Endodermal cell (in vitro differentiated cells): Measurements from ENCODE around the gene TCIRG1. TPM values are rescaled to one million over a fixed set of nuclear protein-coding genes. Genes with fewer than 3 reads are reported as not detected.

Experiments
- DNase-seq: peaks from one replicate; pipeline ENCODE4 v3.0.0-alpha.2; 2017
- H3K27ac ChIP-seq: 2 replicates; pipeline ENCODE4 v1.5.1; 2013; ENCODE audit warnings: mild to moderate bottlenecking, low read depth, low read length, moderate library complexity
- H3K27me3 ChIP-seq: 2 replicates; pipeline ENCODE4 v1.6.1; 2013; ENCODE audit warnings: mild to moderate bottlenecking, low read length, moderate library complexity; ENCODE audit not compliant: insufficient read depth, control insufficient read depth, poor library complexity, severe bottlenecking
- H3K36me3 ChIP-seq: 2 replicates; pipeline ENCODE4 v1.7.0; 2013; ENCODE audit warnings: mild to moderate bottlenecking, low read length, moderate library complexity; ENCODE audit not compliant: control insufficient read depth, insufficient read depth
- H3K4me1 ChIP-seq: one replicate; pipeline ENCODE4 v1.7.0; 2013; ENCODE audit warnings: low read length; ENCODE audit not compliant: control insufficient read depth, insufficient read depth
- H3K4me3 ChIP-seq: 2 replicates; pipeline ENCODE4 v1.5.1; 2013; ENCODE audit warnings: mild to moderate bottlenecking, low read length, moderate library complexity
- H3K9ac ChIP-seq: 2 replicates; pipeline ENCODE4 v1.6.1; 2013; ENCODE audit warnings: mild to moderate bottlenecking, low read length, moderate library complexity; ENCODE audit not compliant: poor library complexity, severe bottlenecking; ENCODE audit errors: extremely low read depth
- H3K9me3 ChIP-seq: 2 replicates; pipeline ENCODE4 v1.6.1; 2013; ENCODE audit warnings: mild to moderate bottlenecking, low read length, moderate library complexity; ENCODE audit not compliant: control insufficient read depth
- H3K27ac Mint-ChIP-seq: 2 replicates; pipeline ENCODE4 v1.8.0; 2020; ENCODE audit warnings: mixed read lengths
- H3K27me3 Mint-ChIP-seq: 2 replicates; pipeline ENCODE4 v1.8.0; 2021; ENCODE audit warnings: mild to moderate bottlenecking, mixed read lengths; ENCODE audit not compliant: insufficient read depth
- H3K36me3 Mint-ChIP-seq: 2 replicates; pipeline ENCODE4 v1.8.0; 2020; ENCODE audit warnings: low read depth, mixed read lengths
- H3K4me1 Mint-ChIP-seq: 2 replicates; pipeline ENCODE4 v1.8.0; 2020; ENCODE audit warnings: mixed read lengths
- H3K4me3 Mint-ChIP-seq: 2 replicates; pipeline ENCODE4 v1.8.0; 2020; ENCODE audit warnings: mild to moderate bottlenecking, moderate library complexity, mixed read lengths
- H3K9me3 Mint-ChIP-seq: 2 replicates; pipeline ENCODE4 v1.8.0; 2020; ENCODE audit warnings: mild to moderate bottlenecking, mixed read lengths
- CTCF ChIP-seq: fragments of 200-600 bp; sonication (generic); conservative IDR thresholded peaks from 2 replicates; pipeline ENCODE4 v1.5.0; 2021; ENCODE audit warnings: antibody characterized with exemption, mild to moderate bottlenecking
- WGBS, 2 experiments: methylation state at CpG; one replicate each; pipeline versions ENCODE4 v1.1.5 to v1.1.7; 2013; ENCODE audit warnings: missing lambda C conversion rate in 2 of 2, mixed read lengths in 1 of 2; ENCODE audit not compliant: insufficient coverage in 1 of 2, insufficient read length in 1 of 2; 5-methylcytosine and 5-hydroxymethylcytosine counted together
- total RNA-seq, 2 donors: library from RNA; stranded (reverse); fragmentation: NEBNext Ultra II Directional in 1 of 2; extraction: Animal tissue kit (Norgen Biotek cat#: 25700) in 1 of 2; gene quantifications; 2 replicates in 1 of 2; 3 replicates in 1 of 2; pipeline ENCODE4 v1.2.1, GENCODE V29; 2021

Gene TCIRG1
- total RNA-seq, 2 donors from 2014 or later = 61.6 to 70.4 TPM

- H3K4me3 Mint-ChIP-seq = peak overlapping the region; percentile 52
- peaks cover 2% of the 10 kb centered on the region for H3K36me3 Mint-ChIP-seq
- DNase-seq = peak; percentile 90
- H3K4me1 Mint-ChIP-seq = peaks cover 3% of the 10 kb centered on the region
- Histone ChIP-seq H3K9me3 (no peaks in the 10 kb centered on the region), H3K36me3 (no peaks in the 10 kb centered on the region), H3K4me1 (peaks cover 9% of the 10 kb centered on the region), H3K9ac (no peak overlapping the region), H3K4me3 (no peak overlapping the region), H3K27me3 (no peaks in the 10 kb centered on the region), H3K27ac (no peak overlapping the region)
- no peaks in the 10 kb centered on the region for H3K27me3 Mint-ChIP-seq
- no peak for TF ChIP-seq CTCF
- 68 to 87% methylated on average over 10 to 22 of the region's 22 CpGs for WGBS, 2 experiments
- H3K27ac Mint-ChIP-seq = peak overlapping the region; percentile 61
- H3K9me3 Mint-ChIP-seq = no peaks in the 10 kb centered on the region
Observed at GRCh38 chr11:68040101-68040956, 1.5 kb downstream of the TCIRG1 start.

- Mint-ChIP-seq H3K4me3 (no peak overlapping the region), H3K36me3 (peaks cover 2% of the 10 kb centered on the region), H3K4me1 (peaks cover 3% of the 10 kb centered on the region), H3K9me3 (no peaks in the 10 kb centered on the region), H3K27me3 (no peaks in the 10 kb centered on the region), H3K27ac (no peak overlapping the region)
- peaks cover 9% of the 10 kb centered on the region for H3K4me1 ChIP-seq
- H3K27ac ChIP-seq = no peak overlapping the region
- 92 to 95% methylated on average over 20 to 23 of the region's 23 CpGs for WGBS, 2 experiments
- H3K36me3 ChIP-seq = no peaks in the 10 kb centered on the region
- no peaks in the 10 kb centered on the region for H3K9me3 ChIP-seq
- H3K4me3 ChIP-seq = no peak overlapping the region
- no peak for TF ChIP-seq CTCF
- no peaks in the 10 kb centered on the region for H3K27me3 ChIP-seq
- no peak for DNase-seq
- H3K9ac ChIP-seq = no peak overlapping the region
Observed at GRCh38 chr11:68040957-68041591, 2.2 kb downstream of the TCIRG1 start.

- Histone ChIP-seq H3K27me3 (no peaks in the 10 kb centered on the region), H3K9ac (no peak overlapping the region), H3K4me3 (no peak overlapping the region), H3K36me3 (no peaks in the 10 kb centered on the region), H3K9me3 (no peaks in the 10 kb centered on the region), H3K27ac (no peak overlapping the region), H3K4me1 (peaks cover 9% of the 10 kb centered on the region)
- DNase-seq = no peak
- Mint-ChIP-seq H3K4me1 (peaks cover 3% of the 10 kb centered on the region), H3K36me3 (peaks cover 2% of the 10 kb centered on the region), H3K9me3 (no peaks in the 10 kb centered on the region), H3K4me3 (no peak overlapping the region), H3K27me3 (no peaks in the 10 kb centered on the region), H3K27ac (peak overlapping the region; percentile 37)
- no peak for TF ChIP-seq CTCF
- WGBS, 2 experiments = 92 to 96% methylated on average over 8 to 12 of the region's 12 CpGs
Observed at GRCh38 chr11:68041617-68042218, 2.9 kb downstream of the TCIRG1 start.
